HL-60 (cell line): ENCODE results near the gene BUD23.
"Not testable (repeated sequence)": the region's sequence is repeated elsewhere in the genome, so short reads cannot be mapped to it uniquely, and the experiment has no call there.

Experiments
- DNase-seq, 2 experiments: peaks; one replicate each; pipeline ENCODE4 v3.0.0-alpha.2; 2010 to 2020; ENCODE audit warnings: low read depth in 1 of 2, low spot score in 1 of 2
- H3K27ac ChIP-seq: fragments of 250-450 bp; sonication (Bioruptor Pico); replicated peaks from 2 replicates; pipeline ENCODE4 v1.5.1; 2020; ENCODE audit warnings: mild to moderate bottlenecking, moderate library complexity
- H3K27me3 ChIP-seq: fragments of 250-450 bp; sonication (Bioruptor Pico); 2 replicates; pipeline ENCODE4 v1.5.1; 2021; ENCODE audit warnings: mild to moderate bottlenecking, moderate library complexity; ENCODE audit not compliant: insufficient read depth, poor library complexity, severe bottlenecking
- H3K4me3 ChIP-seq: replicated peaks from 2 replicates; pipeline ENCODE4 v1.5.1; 2011; ENCODE audit warnings: mild to moderate bottlenecking, control low read depth, low read length; ENCODE audit not compliant: insufficient read depth
- CTCF ChIP-seq: IDR thresholded peaks from one replicate; pipeline ENCODE4 v1.5.1; 2011; ENCODE audit warnings: low read length, control low read depth, inconsistent platforms; ENCODE audit not compliant: insufficient read depth
- GABPA ChIP-seq: IDR thresholded peaks from 2 replicates; pipeline ENCODE4 v1.6.1; 2012; ENCODE audit warnings: low read depth
- POLR2AphosphoS5 ChIP-seq: IDR thresholded peaks from 2 replicates; pipeline ENCODE4 v1.6.1; 2012; ENCODE audit warnings: low read depth
- REST ChIP-seq: IDR thresholded peaks from 2 replicates; pipeline ENCODE4 v1.6.1; 2012; ENCODE audit warnings: low read depth; ENCODE audit not compliant: insufficient replicate concordance
- SPI1 ChIP-seq: IDR thresholded peaks from 2 replicates; pipeline ENCODE4 v1.6.1; 2012; ENCODE audit warnings: low read depth, mild to moderate bottlenecking, borderline replicate concordance

Gene BUD23

GRCh38 chr7:73707045-73707631, 23.7 kb downstream of the BUD23 start:
- no peak overlapping the region for H3K4me3 ChIP-seq
- TF ChIP-seq REST (no peak), SPI1 (no peak), GABPA (0 out of 2 replicates have a peak, but pooled peaks have one; percentile 11), POLR2AphosphoS5 (no peak), CTCF (no peak)
- no peak overlapping the region for H3K27ac ChIP-seq
- no peaks in the 10 kb centered on the region for H3K27me3 ChIP-seq
- peak; percentile 75 to 80 for DNase-seq

- TF ChIP-seq POLR2AphosphoS5 (no peak), SPI1 (no peak), REST (no peak), GABPA (no peak), CTCF (no peak)
- H3K27me3 ChIP-seq: peaks cover 2% of the 10 kb centered on the region
- DNase-seq: no peak
- no peak overlapping the region for H3K4me3 ChIP-seq
- no peak overlapping the region for H3K27ac ChIP-seq
These were observed 25.7 kb downstream of the BUD23 start for GRCh38 chr7:73708961-73709549.

GRCh38 chr7:73712773-73713172, 29.4 kb downstream of the BUD23 start:
- no peak for DNase-seq
- TF ChIP-seq POLR2AphosphoS5 (no peak), SPI1 (no peak), REST (no peak), GABPA (no peak), CTCF (no peak)
- Histone ChIP-seq H3K27ac (no peak overlapping the region), H3K27me3 (peaks cover 2% of the 10 kb centered on the region), H3K4me3 (no peak overlapping the region)

GRCh38 chr7:73713319-73713718, 29.9 kb downstream of the BUD23 start:
- not testable (repeated sequence) for H3K27me3 ChIP-seq, H3K27ac ChIP-seq, DNase-seq, H3K4me3 ChIP-seq
